Measurements from ENCODE around the gene FAM118B. TPM values are rescaled to one million over a fixed set of nuclear protein-coding genes. Genes with fewer than 3 reads are reported as not detected.

Gene FAM118B
- polyA plus RNA-seq, 1 of the 3 experiments (the other 2 are of a cell fraction), result 19.5 TPM

GRCh38 chr11:126267650-126268049, 56.1 kb downstream of the FAM118B start:
- Histone ChIP-seq H3K4me1 (ENCODE audit: control insufficient read depth in 1 of 2, insufficient read depth in 2 of 2, low read depth in 1 of 2, low read length in 1 of 2) (peaks cover 9 to 12% of the 10 kb centered on the region in 2 experiments), H3K79me2 (ENCODE audit: insufficient read depth) (peaks cover 46% of the 10 kb centered on the region), H3K36me3 (replicated peaks in 1 of 2; ENCODE audit: control insufficient read depth in 1 of 2, insufficient read depth in 2 of 2, low read length in 1 of 2) (peaks cover 50 to 53% of the 10 kb centered on the region in 2 experiments), H4K20me1 (ENCODE audit: insufficient read depth) (no peaks in the 10 kb centered on the region), H3K9me3 (no peaks in the 10 kb centered on the region), H3K27me3 (ENCODE audit: insufficient read depth) (no peaks in the 10 kb centered on the region), H3F3A (replicated peaks; ENCODE audit: insufficient read depth) (peaks cover 4% of the 10 kb centered on the region), H3K27ac (ENCODE audit: low read depth in 2 of 2, low read length in 1 of 2) (peak overlapping the region; percentile 87 to 95; a peak in 3 of 4 replicates), H2AFZ (ENCODE audit: low read depth) (no peak overlapping the region; the same call in 1 of the 2 replicates), H3K4me3 (ENCODE audit: low read depth in 2 of 2, low read length in 1 of 2) (peak overlapping the region; percentile 72 to 94), H3K9me2 (no peaks in the 10 kb centered on the region), H3K4me2 (peak overlapping the region; percentile 99), H3K9ac (peak overlapping the region; percentile 89)
- no peak for DNase-seq
- peak; percentile 17; the same call in 1 of the 2 replicates for TF ChIP-seq POLR2AphosphoS5 (IDR thresholded peaks at IDR 0.05; ENCODE audit: low read depth, low read length)
- TF ChIP-seq MAX (IDR thresholded peaks at IDR 0.05; ENCODE audit: low read depth), result no peak
- whole genome bisulfite sequencing (ENCODE audit: low lambda C conversion rate), result 67% methylated on average over 6 of the region's 6 CpGs
- ChIA-PET POLR2A (interaction anchor here (0.6 to 2.7 kb wide), 2 partner anchors 14 to 52 kb away, joined by 3 to 12 read pairs; partner anchors contain the start of gene TIRAP), CTCF (interaction anchor here (0.8 kb wide), 1 partner anchor 213 kb away, joined by 3 read pairs; no protein-coding TSS in a partner anchor)

GRCh38 chr11:126268361-126268707, 56.8 kb downstream of the FAM118B start:
- peak overlapping the region; percentile 87 to 95 for H3K27ac ChIP-seq (ENCODE audit: low read depth in 2 of 2, low read length in 1 of 2)
- ChIA-PET CTCF (no interaction called here), POLR2A (interaction anchor here (1.3 to 2.7 kb wide), 3 partner anchors 14 to 36 kb away, joined by 4 to 12 read pairs (median 6); partner anchors contain the start of genes DCPS and TIRAP)
- H4K20me1 ChIP-seq (ENCODE audit: insufficient read depth), result no peaks in the 10 kb centered on the region
- peaks cover 46 to 53% of the 10 kb centered on the region in 2 experiments for H3K36me3 ChIP-seq (replicated peaks in 1 of 2; ENCODE audit: control insufficient read depth in 1 of 2, insufficient read depth in 2 of 2, low read length in 1 of 2)
- H3K27me3 ChIP-seq (ENCODE audit: insufficient read depth), result no peaks in the 10 kb centered on the region
- H3K4me1 ChIP-seq (ENCODE audit: control insufficient read depth in 1 of 2, insufficient read depth in 2 of 2, low read depth in 1 of 2, low read length in 1 of 2), result peaks cover 9 to 12% of the 10 kb centered on the region in 2 experiments
- no peaks in the 10 kb centered on the region for H3F3A ChIP-seq (replicated peaks; ENCODE audit: insufficient read depth)
- H3K9ac ChIP-seq, result peak overlapping the region; percentile 89
- DNase-seq, result peak; percentile 75
- peak overlapping the region; percentile 72 to 94 for H3K4me3 ChIP-seq (ENCODE audit: low read depth in 2 of 2, low read length in 1 of 2)
- H3K9me3 ChIP-seq, result no peaks in the 10 kb centered on the region
- peak overlapping the region; percentile 99 for H3K4me2 ChIP-seq
- peak overlapping the region; percentile 77 for H2AFZ ChIP-seq (ENCODE audit: low read depth)
- peaks cover 46% of the 10 kb centered on the region for H3K79me2 ChIP-seq (ENCODE audit: insufficient read depth)
- no peaks in the 10 kb centered on the region for H3K9me2 ChIP-seq
- TF ChIP-seq IRF3 (IDR thresholded peaks at IDR 0.05; ENCODE audit: low read depth, low read length), result no peak
- TF ChIP-seq PBX3 (IDR thresholded peaks at IDR 0.05), result no peak
- TF ChIP-seq SMC3 (IDR thresholded peaks at IDR 0.05; ENCODE audit: low read depth, low read length), result no peak
- no peak for TF ChIP-seq GABPA (IDR thresholded peaks at IDR 0.05; ENCODE audit: low read depth)
- TF ChIP-seq CHD2 (IDR thresholded peaks at IDR 0.05; ENCODE audit: low read length, partially characterized antibody), result no peak
- no peak for TF ChIP-seq FOSL2 (IDR thresholded peaks at IDR 0.05; ENCODE audit: borderline replicate concordance, low read depth)
- TF ChIP-seq NRF1 (IDR thresholded peaks at IDR 0.05; ENCODE audit: low read depth, low read length), result no peak
- TF ChIP-seq CTCF (IDR thresholded peaks at IDR 0.05), result no peak
- no peak for TF ChIP-seq REST (IDR thresholded peaks at IDR 0.05; ENCODE audit: low read depth, low read length)
- WGBS (ENCODE audit: low lambda C conversion rate), result 2% methylated on average over 21 of the region's 23 CpGs
